ENCODE results near the gene PCCA.

- TF ChIP-seq GATA2 (IDR thresholded peaks at IDR 0.05; ENCODE audit: low read depth, low read length) (no peak), GATA3 (IDR thresholded peaks at IDR 0.05; ENCODE audit: low read depth, low read length) (no peak)
These were observed 215.3 kb downstream of the PCCA start for GRCh38 chr13:100304229-100304628.

All from SH-SY5Y (cell line).